Activated T-cell treated with anti-CD3 and anti-CD28 coated beads, Interleukin-2, amount 50 U/mL, for 72 hours (primary cell): ENCODE measurements around the gene RILPL2. TPM values are rescaled to one million over a fixed set of nuclear protein-coding genes. Genes with fewer than 3 reads are reported as not detected.
"Not testable (repeated sequence)": the region's sequence is repeated elsewhere in the genome, so short reads cannot be mapped to it uniquely, and the experiment has no call there.

ENCODE experiments used
- ATAC-seq, 2 donors: fragments of 150-1000 bp; cut with Tn5 transposase; replicated peaks in 1 of 2; 2 replicates each; pipeline ENCODE4 v1.10.0; 2021; ENCODE audit warnings: moderate library complexity in 2 of 2, mild to moderate bottlenecking in 1 of 2
- DNase-seq, 2 donors: peaks; one replicate each; pipeline ENCODE4 v3.0.0; 2021 to 2022; ENCODE audit warnings: mixed read lengths in 1 of 2
- H3K27ac Mint-ChIP-seq: one replicate; pipeline ENCODE4 v1.8.0; 2022; ENCODE audit warnings: mild to moderate bottlenecking, moderate library complexity, mixed read lengths
- H3K27me3 Mint-ChIP-seq: one replicate; pipeline ENCODE4 v1.8.0; 2022; ENCODE audit warnings: low read depth, mixed read lengths
- H3K36me3 Mint-ChIP-seq, 2 donors: one replicate each; pipeline ENCODE4 v1.8.0; 2022; ENCODE audit warnings: mixed read lengths in 2 of 2, mild to moderate bottlenecking in 1 of 2; ENCODE audit not compliant: insufficient read depth in 2 of 2
- H3K4me1 Mint-ChIP-seq: one replicate; pipeline ENCODE4 v1.8.0; 2022; ENCODE audit warnings: low read depth, mixed read lengths
- H3K4me3 Mint-ChIP-seq, 2 donors: one replicate each; pipeline ENCODE4 v1.8.0; 2022; ENCODE audit warnings: mild to moderate bottlenecking in 2 of 2, mixed read lengths in 2 of 2, moderate library complexity in 2 of 2
- H3K9me3 Mint-ChIP-seq, 2 donors: one replicate each; pipeline ENCODE4 v1.8.0; 2022; ENCODE audit warnings: mixed read lengths in 2 of 2
- total RNA-seq, 2 donors: library from RNA; stranded (reverse); gene quantifications; one replicate each; pipeline ENCODE4 v1.2.3, GENCODE V29; 2022

The RILPL2 gene, protein sequence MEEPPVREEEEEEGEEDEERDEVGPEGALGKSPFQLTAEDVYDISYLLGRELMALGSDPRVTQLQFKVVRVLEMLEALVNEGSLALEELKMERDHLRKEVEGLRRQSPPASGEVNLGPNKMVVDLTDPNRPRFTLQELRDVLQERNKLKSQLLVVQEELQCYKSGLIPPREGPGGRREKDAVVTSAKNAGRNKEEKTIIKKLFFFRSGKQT
- total RNA-seq: 10 to 100 TPM; 13.6 to 13.9 TPM

DNA sequence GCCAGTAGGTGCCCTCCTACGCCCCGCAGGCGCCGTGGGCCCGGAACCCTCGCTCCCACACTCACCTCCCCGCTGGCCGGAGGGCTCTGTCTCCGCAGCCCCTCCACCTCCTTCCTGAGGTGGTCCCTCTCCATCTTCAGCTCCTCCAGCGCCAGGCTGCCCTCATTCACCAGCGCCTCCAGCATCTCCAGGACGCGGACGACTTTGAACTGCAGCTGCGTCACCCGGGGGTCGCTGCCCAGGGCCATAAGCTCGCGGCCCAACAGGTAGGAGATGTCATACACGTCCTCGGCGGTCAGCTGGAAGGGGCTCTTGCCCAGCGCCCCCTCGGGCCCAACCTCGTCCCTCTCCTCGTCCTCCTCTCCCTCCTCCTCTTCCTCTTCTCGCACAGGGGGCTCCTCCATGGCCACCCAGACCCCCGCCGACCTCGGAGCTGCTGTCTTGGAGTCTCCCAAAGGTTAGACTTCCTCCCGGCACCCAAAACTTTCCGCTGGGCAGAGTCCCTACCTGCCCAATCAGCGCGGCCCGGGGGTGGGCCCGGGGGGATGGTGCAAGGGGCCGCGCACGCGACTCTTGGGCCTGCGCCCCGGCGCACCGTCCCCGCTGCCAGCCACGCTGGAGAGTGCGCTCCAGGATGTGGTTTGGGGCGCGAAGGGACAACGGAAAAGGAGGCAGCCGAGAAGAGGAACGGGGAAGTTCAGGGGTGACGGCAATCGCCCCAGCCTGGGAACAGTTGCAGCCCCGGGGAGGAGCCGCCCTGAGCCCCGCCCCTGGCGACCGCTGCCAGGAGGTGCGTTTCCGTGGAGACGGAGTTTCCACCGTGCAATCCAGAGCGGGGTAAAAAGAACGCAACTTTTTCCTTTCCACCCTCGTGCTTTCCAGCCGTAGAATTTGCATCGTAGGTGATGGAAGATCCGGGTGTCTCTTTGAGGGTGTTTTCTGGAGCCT, at the start of gene RILPL2:
Gene RILPL2 (minus strand): TSS at position 668 of the 948 bp plus-strand sequence. CDS start 264 bp downstream, at position 404.
- peaks cover 44% of the 10 kb centered on the region for H3K4me1 Mint-ChIP-seq
- H3K9me3 Mint-ChIP-seq: no peaks in the 10 kb centered on the region
- peak; percentile 86 to 89 for ATAC-seq
- peak within 1 kb of the TSS; percentile 87 for H3K27ac Mint-ChIP-seq
- H3K27me3 Mint-ChIP-seq: no peaks in the 10 kb centered on the region
- DNase-seq: peak; percentile 93
- peaks cover 10 to 13% of the 10 kb centered on the region in 2 donors for H3K36me3 Mint-ChIP-seq
- H3K4me3 Mint-ChIP-seq: peak within 1 kb of the TSS; percentile 91 to 98

DNA sequence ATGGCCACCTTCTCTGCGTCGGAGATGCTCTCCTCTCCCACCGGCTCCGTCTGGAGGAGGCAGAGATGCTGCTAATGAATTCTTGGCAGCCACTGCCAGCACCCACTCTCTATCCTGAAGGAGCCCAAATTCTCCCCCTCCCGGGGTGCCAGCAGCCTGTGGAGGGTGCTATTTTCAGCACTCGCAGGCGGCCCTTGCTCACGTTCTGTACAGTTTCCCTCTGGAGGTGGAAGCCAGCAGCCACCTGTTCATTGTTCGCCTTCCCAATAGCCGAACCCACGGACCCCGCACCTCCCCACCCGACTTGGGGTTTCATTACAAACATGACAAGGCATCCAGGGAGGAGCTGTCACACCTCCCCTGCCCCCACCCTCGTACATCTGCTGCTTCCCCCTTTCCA, 49.3 kb upstream of the RILPL2 start:
- ATAC-seq (no peak), DNase-seq (no peak)
- Mint-ChIP-seq H3K4me3 (no peak overlapping the region), H3K36me3 (no peaks in the 10 kb centered on the region), H3K4me1 (peaks cover 25% of the 10 kb centered on the region), H3K27ac (no peak overlapping the region), H3K9me3 (no peaks in the 10 kb centered on the region), H3K27me3 (no peaks in the 10 kb centered on the region)

DNA sequence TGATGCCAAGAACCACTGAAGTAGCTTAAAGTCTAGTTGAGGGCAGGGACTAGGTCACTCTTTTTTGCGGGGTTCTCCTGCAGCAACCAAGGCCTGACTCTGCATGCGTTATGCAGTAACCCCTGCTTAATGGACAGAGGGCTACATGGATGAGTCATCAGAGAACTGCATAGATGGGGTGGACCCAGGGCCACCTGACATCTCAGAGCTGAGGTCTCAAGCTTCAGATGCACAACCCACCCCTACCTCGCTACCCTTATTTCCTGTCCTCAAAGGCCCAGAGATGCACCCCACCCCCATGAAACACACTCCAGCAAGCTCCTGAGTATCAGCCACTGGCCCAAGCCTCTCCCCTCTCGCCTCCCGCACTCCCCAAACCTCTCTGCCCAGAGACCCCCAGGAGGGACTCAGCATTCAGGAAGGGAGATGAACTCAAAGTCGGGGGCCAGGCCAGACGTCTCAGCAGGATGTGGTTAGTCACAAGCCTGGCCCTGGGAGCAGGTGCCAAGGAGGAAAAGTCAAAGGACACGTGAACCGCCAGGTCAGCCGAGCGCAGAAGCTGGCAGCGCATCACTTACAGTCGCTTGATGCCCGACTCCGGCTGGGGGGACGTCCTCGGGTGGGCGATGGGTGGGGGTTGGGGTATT, 47.2 kb upstream of the RILPL2 start:
- Mint-ChIP-seq H3K27ac (no peak overlapping the region), H3K4me1 (peaks cover 35% of the 10 kb centered on the region), H3K4me3 (peak overlapping the region in 1 of 2 donors; percentile 12), H3K9me3 (no peaks in the 10 kb centered on the region), H3K36me3 (no peaks in the 10 kb centered on the region), H3K27me3 (no peaks in the 10 kb centered on the region)
- DNase-seq: no peak
- peak; percentile 17 to 35 for ATAC-seq

DNA sequence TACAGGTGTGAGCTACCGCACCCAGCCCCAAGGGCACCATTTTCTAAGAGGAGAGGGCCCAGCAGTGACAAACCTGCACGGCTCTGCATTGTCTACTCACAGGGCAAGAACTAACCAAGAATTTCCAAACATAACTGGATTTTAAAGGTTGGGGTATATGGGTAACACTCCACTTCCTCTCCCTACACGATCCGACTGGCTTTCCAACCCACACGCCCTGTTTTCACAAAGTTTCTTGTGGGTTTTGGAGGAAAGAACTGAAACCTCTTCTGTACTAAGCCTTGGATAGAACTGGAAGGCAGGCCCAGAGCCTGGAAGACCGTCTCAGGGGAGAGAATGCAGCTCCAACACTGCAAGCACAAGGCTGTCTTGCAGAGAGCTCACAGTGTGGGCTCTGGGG, 46.4 kb upstream of the RILPL2 start:
- no peaks in the 10 kb centered on the region for H3K9me3 Mint-ChIP-seq
- no peaks in the 10 kb centered on the region for H3K27me3 Mint-ChIP-seq
- H3K4me3 Mint-ChIP-seq: no peak overlapping the region
- no peaks in the 10 kb centered on the region for H3K36me3 Mint-ChIP-seq
- peaks cover 35% of the 10 kb centered on the region for H3K4me1 Mint-ChIP-seq
- DNase-seq (no peak), ATAC-seq (no peak)
- no peak overlapping the region for H3K27ac Mint-ChIP-seq

DNA sequence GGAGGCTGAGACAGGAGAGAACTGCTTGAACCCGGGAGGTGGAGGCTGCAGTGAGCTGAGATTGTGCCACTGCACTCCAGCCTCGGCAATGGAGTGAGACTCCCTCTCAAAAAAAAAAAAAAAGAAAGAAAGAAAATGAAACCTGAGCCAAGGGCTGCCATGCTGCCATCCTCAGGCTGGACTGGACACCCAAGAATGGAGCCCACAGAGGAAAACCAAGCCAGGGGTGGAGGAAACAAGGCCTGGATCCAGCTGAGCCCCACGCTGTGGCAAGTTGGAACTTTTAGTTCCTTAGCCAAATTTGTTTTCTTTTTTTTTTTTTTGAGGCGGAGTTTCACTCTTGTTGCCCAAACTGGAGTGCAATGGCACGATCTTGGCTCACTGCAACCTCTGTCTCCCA, 44.8 kb upstream of the RILPL2 start:
- H3K9me3 Mint-ChIP-seq, DNase-seq, H3K27me3 Mint-ChIP-seq, H3K27ac Mint-ChIP-seq, H3K36me3 Mint-ChIP-seq, ATAC-seq, H3K4me3 Mint-ChIP-seq: not testable (repeated sequence)
- peaks cover 35% of the 10 kb centered on the region for H3K4me1 Mint-ChIP-seq

DNA sequence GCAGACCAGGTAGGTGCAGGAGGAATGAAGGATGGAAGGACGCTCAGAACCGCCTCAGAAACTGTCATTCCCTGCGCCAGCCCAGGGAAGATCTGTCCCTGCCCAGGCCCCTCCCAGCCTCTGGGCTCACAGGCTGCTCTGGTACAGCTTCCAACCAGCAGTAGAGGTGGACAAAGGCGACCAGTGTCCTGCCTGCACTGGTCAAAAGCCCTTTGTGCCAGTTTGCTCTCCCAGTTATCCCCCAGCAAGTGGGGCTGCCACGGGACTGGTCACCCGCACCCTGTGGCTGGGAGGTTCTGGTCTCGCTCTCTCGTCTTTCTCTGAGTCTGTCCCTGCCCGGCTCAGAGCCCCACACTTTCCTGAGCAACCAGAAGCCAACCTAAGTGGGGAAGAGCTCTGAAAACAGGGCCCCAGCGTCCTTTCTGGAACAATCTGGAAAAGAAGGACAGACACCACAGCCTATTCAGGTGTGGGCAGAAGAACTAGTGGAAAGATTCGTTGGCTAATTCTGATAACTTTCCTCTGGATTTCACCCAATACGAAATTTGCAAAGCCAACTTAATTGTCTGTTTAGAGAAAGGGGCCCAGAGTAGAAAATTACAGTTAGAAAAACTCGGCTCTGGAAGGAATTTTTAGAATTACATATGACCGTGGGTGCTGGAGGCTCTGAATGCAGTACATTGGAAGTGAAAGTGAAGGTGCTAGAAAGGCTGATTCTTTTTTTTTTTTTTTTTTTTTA, 43.1 kb upstream of the RILPL2 start:
- Mint-ChIP-seq H3K36me3 (peaks cover 0 to 2% of the 10 kb centered on the region in 2 donors), H3K27ac (peak overlapping the region; percentile 60), H3K27me3 (no peaks in the 10 kb centered on the region), H3K9me3 (no peaks in the 10 kb centered on the region), H3K4me1 (peaks cover 38% of the 10 kb centered on the region), H3K4me3 (no peak overlapping the region)
- ATAC-seq (no peak), DNase-seq (no peak)

DNA sequence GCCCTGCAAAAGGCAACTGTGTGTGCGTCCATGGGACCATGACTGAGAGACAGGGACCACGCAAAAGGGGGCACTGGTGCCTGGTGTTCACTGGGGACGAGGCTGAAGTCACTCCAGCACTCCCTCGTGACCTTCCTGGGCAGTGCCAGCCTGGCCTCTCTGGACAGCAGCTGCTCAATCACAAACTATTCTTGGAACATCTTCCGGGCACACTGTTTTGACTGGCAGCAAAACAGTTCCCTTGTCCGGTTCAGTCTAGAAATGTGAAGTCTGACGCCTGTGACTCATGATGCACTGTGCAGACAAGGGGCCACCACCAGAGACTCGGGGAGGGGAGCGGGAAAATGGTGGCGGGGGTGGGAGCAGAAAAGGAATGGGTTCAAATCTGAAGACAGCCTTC, 42.3 kb upstream of the RILPL2 start:
- no peak overlapping the region for H3K27ac Mint-ChIP-seq
- H3K4me1 Mint-ChIP-seq: peaks cover 36% of the 10 kb centered on the region
- no peaks in the 10 kb centered on the region for H3K9me3 Mint-ChIP-seq
- DNase-seq (no peak), ATAC-seq (no peak)
- H3K27me3 Mint-ChIP-seq: no peaks in the 10 kb centered on the region
- no peak overlapping the region for H3K4me3 Mint-ChIP-seq
- peaks cover 0 to 2% of the 10 kb centered on the region in 2 donors for H3K36me3 Mint-ChIP-seq

DNA sequence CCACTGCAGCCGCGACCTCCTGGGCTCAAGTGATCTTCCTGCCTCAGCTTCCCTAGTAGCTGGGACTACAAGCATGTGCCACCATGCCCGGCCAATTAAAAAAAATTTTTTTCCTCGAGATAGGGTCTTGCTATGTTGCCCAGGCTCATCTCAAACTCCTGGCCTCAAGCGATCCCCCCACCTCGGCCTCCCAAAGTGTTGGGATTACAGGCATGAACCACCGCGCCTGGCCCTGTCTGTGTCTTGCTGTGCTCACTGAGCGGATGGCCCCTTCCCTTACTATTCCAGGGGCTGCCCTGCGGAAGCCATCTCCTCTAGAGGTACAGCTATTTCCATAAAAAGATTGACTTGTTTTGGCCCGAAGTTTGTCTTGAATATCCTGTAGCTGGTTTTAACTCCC, 41.6 kb upstream of the RILPL2 start:
- no peak overlapping the region for H3K4me3 Mint-ChIP-seq
- H3K27me3 Mint-ChIP-seq: no peaks in the 10 kb centered on the region
- H3K36me3 Mint-ChIP-seq: peaks cover 0 to 2% of the 10 kb centered on the region in 2 donors
- no peak overlapping the region for H3K27ac Mint-ChIP-seq
- H3K9me3 Mint-ChIP-seq: no peaks in the 10 kb centered on the region
- H3K4me1 Mint-ChIP-seq: peaks cover 29% of the 10 kb centered on the region
- DNase-seq (no peak), ATAC-seq (no peak)

DNA sequence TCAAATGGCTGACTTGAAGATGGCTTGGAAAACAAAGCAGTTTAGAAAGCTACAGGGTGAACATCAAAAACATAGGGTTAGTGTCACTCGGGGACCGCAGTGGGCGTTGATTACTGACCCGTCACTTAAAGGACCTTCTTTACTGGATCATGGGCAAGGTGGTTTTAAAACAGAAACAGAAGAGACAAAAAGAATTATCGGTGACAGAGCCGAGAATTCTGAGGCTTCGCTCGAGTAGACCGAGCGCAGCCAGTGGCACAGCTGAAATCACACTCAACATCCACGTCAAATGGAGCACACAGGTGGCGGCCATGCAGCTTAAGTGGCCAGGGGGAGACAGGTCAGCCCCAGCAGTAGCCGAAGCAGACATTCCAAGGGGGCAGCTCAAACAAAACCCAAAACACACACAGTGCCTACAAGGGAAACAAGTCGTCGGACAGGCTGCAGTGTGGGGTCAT, 38.8 kb upstream of the RILPL2 start:
- H3K9me3 Mint-ChIP-seq: no peaks in the 10 kb centered on the region
- H3K36me3 Mint-ChIP-seq: peaks cover 0 to 8% of the 10 kb centered on the region in 2 donors
- ATAC-seq (no peak), DNase-seq (no peak)
- H3K27ac Mint-ChIP-seq: peak overlapping the region; percentile 94
- H3K4me3 Mint-ChIP-seq: peak overlapping the region; percentile 43 to 74
- H3K27me3 Mint-ChIP-seq: no peaks in the 10 kb centered on the region
- H3K4me1 Mint-ChIP-seq: peaks cover 24% of the 10 kb centered on the region

DNA sequence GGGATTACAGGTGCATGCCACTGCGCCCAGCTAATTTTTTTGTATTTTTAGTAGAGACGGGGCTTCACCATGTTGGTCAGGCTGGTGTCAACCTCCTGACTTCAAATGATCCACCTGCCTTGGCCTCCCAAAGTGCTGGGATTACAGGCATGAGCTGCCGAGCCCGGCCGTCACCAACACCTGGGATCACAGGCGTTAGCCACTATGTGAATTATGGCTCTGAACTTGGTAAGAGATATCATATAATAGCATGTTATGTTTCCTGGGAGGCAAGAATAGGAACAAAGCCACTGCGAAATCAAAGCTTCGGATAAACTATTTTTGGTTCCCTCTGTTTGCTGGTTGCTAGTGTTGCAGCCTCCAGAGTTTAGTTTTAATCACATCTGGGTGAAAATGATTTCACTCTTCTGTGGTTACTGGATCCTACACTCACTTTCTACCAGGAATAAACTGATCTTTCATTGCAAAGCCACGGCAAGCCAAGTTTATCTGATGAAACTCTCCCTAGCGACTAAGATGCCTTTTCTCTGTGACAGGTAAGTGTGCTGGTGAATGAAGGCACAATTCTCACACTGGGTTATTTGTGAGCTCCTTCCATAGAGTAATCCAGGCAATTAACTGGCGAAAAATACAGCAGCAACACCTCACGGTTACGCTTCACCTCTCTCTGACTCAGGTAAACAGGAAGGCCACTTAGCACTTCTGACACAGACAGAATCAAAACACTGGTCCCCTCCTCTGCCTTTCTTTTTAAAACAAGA, 38.2 kb upstream of the RILPL2 start:
- Mint-ChIP-seq H3K4me3 (peak overlapping the region; percentile 43 to 74), H3K9me3 (no peaks in the 10 kb centered on the region), H3K27ac (peak overlapping the region; percentile 94), H3K4me1 (peaks cover 17% of the 10 kb centered on the region), H3K36me3 (peaks cover 0 to 8% of the 10 kb centered on the region in 2 donors), H3K27me3 (no peaks in the 10 kb centered on the region)
- DNase-seq: no peak
- ATAC-seq: peak; percentile 51 to 63

DNA sequence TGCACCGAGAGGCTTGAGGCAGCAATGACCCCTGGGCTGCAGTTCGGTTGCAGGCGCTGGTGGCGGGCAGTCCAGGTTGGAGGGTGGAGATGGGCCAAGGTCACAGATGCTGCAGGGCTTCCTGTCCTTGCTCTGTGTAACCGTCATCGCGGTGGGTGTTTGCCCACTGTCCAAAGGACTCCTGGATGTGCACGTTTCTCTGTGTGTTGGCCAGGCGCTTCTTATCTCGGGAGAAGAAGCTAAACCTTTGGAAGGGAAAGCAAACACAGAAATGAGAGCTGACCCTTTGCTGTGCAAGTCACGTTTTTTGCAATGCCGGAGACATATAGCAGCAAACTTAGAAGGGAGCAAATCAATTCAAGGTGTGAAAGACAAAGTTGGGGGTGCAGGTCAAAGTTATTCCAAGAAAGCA, 36.0 kb upstream of the RILPL2 start:
- no peak overlapping the region for H3K27ac Mint-ChIP-seq
- H3K4me1 Mint-ChIP-seq: peaks cover 17% of the 10 kb centered on the region
- no peak overlapping the region for H3K4me3 Mint-ChIP-seq
- H3K27me3 Mint-ChIP-seq: no peaks in the 10 kb centered on the region
- peaks cover 0 to 8% of the 10 kb centered on the region in 2 donors for H3K36me3 Mint-ChIP-seq
- no peaks in the 10 kb centered on the region for H3K9me3 Mint-ChIP-seq
- DNase-seq: no peak
- ATAC-seq: no peak
